B cell (primary cell): ENCODE data around the gene RAD9A.

Experiments used
- EZH2 ChIP-seq: IDR thresholded peaks from 2 replicates; pipeline ENCODE4 v1.6.1; 2012; ENCODE audit warnings: borderline replicate concordance, low read depth, mild to moderate bottlenecking, moderate library complexity, low read length; ENCODE audit not compliant: insufficient read depth, poor library complexity, severe bottlenecking
- TF ChIP-seq, protein P1 (sequence below): fragments of 200-600 bp; IDR thresholded peaks from one replicate; pipeline ENCODE4 v1.8.0; 2022; ENCODE audit warnings: antibody characterized with exemption, mild to moderate bottlenecking

DNA sequence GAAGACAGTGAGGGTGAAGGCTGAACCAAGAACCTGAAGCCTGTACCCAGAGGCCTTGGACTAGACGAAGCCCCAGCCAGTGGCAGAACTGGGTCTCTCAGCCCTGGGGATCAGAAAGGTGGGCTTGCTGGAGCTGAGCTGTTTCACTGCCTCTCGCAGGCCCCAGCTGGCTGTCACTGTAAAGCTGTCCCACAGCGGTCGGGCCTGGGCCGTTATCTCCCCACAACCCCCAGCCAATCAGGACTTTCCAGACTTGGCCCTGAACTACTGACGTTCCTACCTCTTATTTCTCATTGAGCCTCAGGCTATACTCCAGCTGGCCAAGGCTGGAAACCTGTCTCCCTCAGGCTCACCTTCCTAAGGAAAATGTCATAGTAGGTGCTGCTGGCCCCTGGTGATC, 5.8 kb downstream of the RAD9A start:
- TF ChIP-seq, protein P1, sequence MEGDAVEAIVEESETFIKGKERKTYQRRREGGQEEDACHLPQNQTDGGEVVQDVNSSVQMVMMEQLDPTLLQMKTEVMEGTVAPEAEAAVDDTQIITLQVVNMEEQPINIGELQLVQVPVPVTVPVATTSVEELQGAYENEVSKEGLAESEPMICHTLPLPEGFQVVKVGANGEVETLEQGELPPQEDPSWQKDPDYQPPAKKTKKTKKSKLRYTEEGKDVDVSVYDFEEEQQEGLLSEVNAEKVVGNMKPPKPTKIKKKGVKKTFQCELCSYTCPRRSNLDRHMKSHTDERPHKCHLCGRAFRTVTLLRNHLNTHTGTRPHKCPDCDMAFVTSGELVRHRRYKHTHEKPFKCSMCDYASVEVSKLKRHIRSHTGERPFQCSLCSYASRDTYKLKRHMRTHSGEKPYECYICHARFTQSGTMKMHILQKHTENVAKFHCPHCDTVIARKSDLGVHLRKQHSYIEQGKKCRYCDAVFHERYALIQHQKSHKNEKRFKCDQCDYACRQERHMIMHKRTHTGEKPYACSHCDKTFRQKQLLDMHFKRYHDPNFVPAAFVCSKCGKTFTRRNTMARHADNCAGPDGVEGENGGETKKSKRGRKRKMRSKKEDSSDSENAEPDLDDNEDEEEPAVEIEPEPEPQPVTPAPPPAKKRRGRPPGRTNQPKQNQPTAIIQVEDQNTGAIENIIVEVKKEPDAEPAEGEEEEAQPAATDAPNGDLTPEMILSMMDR: no peak
- TF ChIP-seq EZH2: no peak
